SU-DHL-6 (cell line): ENCODE data around the gene ARSA.

Experiments used
- EZH2phosphoT487 ChIP-seq: fragments of 200-600 bp; sonication (generic), shearing (Covaris generic); conservative IDR thresholded peaks from 2 replicates; pipeline ENCODE4 v1.6.1; 2018; ENCODE audit warnings: mild to moderate bottlenecking, antibody characterized with exemption, low read length, moderate library complexity, mixed read lengths
- TF ChIP-seq, protein P1 (sequence below): fragments of 200-600 bp; sonication (generic); IDR thresholded peaks from one replicate; pipeline ENCODE4 v1.5.1; 2017; ENCODE audit warnings: antibody characterized with exemption, mild to moderate bottlenecking, low read length, moderate library complexity; ENCODE audit not compliant: insufficient read depth, poor library complexity, severe bottlenecking

GRCh38 chr22:50608996-50609395 lies 19.0 kb downstream of the ARSA start:
- TF ChIP-seq, protein P1, sequence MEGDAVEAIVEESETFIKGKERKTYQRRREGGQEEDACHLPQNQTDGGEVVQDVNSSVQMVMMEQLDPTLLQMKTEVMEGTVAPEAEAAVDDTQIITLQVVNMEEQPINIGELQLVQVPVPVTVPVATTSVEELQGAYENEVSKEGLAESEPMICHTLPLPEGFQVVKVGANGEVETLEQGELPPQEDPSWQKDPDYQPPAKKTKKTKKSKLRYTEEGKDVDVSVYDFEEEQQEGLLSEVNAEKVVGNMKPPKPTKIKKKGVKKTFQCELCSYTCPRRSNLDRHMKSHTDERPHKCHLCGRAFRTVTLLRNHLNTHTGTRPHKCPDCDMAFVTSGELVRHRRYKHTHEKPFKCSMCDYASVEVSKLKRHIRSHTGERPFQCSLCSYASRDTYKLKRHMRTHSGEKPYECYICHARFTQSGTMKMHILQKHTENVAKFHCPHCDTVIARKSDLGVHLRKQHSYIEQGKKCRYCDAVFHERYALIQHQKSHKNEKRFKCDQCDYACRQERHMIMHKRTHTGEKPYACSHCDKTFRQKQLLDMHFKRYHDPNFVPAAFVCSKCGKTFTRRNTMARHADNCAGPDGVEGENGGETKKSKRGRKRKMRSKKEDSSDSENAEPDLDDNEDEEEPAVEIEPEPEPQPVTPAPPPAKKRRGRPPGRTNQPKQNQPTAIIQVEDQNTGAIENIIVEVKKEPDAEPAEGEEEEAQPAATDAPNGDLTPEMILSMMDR = no peak
- no peak for TF ChIP-seq EZH2phosphoT487
